BJ (cell line): ENCODE results near the gene KIAA1671. TPM values are rescaled to one million over a fixed set of nuclear protein-coding genes. Genes with fewer than 3 reads are reported as not detected.

ENCODE experiments used
- CTCF ChIA-PET: fragments of 350-600 bp; formaldehyde crosslinking; extraction: SDS; loops from one replicate; lab custom pipeline; 2021; ENCODE audit warnings: antibody characterized with exemption, inconsistent platforms; lab: Yijun Ruan, JAX
- POLR2A ChIA-PET: fragments of 300-600 bp; sonication (Branson Sonifier 250); formaldehyde crosslinking; extraction: SDS; loops from one replicate; lab custom pipeline; 2021; ENCODE audit warnings: antibody characterized with exemption; lab: Charles Lee
- DNase-seq: peaks from one replicate; pipeline ENCODE4 v3.0.0-alpha.2; 2011; ENCODE audit warnings: low read depth
- H3K27me3 ChIP-seq: 2 replicates; pipeline ENCODE4 v1.6.0; 2011; ENCODE audit warnings: low read length; ENCODE audit not compliant: control insufficient read depth, insufficient read depth
- H3K36me3 ChIP-seq: 2 replicates; pipeline ENCODE4 v1.5.1; 2011; ENCODE audit warnings: low read length; ENCODE audit not compliant: control insufficient read depth, insufficient read depth
- H3K4me3 ChIP-seq: 2 replicates; pipeline ENCODE4 v1.5.1; 2011; ENCODE audit warnings: low read depth, mild to moderate bottlenecking, control low read depth, low read length
- polyA plus RNA-seq: library from polyadenylated mRNA; depleted of rRNA; stranded (reverse); fragments of >200 nt; gene quantifications from 2 replicates; pipeline ENCODE4 v1.2.3, GENCODE V29; 2011
- TF ChIP-seq, protein P1 (sequence below): IDR thresholded peaks from 2 replicates; pipeline ENCODE4 v1.5.1; 2011; ENCODE audit warnings: low read depth, mild to moderate bottlenecking, control low read depth, inconsistent platforms, low read length, moderate library complexity; ENCODE audit not compliant: insufficient read depth

KIAA1671 gene
- polyA plus RNA-seq, 1 experiment, result 0.11 TPM

DNA sequence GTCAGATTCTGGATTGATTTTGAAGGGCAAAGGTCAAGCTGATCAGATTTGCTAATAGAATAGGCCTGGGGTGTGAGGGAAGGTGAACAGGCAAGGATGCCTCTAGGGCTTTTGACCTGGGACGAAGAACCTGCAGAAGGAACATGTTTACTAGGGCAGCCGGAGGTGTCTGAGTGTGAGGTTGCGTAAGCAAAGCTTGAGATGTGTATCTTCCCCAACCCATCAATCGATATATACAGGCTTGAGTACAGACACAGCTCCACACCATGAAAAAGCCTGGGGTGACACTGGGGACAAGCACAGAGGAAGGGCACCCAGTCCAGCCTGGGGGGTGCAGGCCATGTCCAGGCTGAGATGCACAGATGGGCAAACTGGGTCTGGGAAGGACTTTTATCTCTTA, 7.1 kb upstream of the KIAA1671 start:
- no peaks in the 10 kb centered on the region for H3K36me3 ChIP-seq
- no peak overlapping the region for H3K4me3 ChIP-seq
- CTCF ChIA-PET, result no interaction called here
- TF ChIP-seq, protein P1, sequence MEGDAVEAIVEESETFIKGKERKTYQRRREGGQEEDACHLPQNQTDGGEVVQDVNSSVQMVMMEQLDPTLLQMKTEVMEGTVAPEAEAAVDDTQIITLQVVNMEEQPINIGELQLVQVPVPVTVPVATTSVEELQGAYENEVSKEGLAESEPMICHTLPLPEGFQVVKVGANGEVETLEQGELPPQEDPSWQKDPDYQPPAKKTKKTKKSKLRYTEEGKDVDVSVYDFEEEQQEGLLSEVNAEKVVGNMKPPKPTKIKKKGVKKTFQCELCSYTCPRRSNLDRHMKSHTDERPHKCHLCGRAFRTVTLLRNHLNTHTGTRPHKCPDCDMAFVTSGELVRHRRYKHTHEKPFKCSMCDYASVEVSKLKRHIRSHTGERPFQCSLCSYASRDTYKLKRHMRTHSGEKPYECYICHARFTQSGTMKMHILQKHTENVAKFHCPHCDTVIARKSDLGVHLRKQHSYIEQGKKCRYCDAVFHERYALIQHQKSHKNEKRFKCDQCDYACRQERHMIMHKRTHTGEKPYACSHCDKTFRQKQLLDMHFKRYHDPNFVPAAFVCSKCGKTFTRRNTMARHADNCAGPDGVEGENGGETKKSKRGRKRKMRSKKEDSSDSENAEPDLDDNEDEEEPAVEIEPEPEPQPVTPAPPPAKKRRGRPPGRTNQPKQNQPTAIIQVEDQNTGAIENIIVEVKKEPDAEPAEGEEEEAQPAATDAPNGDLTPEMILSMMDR, result no peak
- POLR2A ChIA-PET, result no interaction called here
- H3K27me3 ChIP-seq, result no peaks in the 10 kb centered on the region
- no peak for DNase-seq

DNA sequence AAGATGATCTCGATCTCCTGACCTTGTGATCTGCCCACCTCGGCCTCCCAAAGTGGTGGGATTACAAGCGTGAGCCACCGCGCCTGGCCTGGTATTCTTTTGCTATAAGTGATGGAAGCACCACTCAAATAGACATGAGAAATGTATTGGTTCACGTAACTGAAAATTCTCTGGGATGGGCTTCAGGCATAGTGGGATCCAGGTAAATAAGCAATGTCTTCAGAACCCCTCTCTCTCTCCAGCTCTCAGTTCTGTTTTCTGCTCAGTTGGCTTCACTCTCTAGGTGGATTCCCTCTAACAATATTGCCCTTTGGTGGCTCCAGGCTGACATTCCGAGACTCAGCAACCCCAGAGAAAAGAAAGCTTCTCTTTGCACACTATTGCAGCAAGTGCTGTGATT, 5.1 kb upstream of the KIAA1671 start:
- Histone ChIP-seq H3K36me3 (no peaks in the 10 kb centered on the region), H3K27me3 (no peaks in the 10 kb centered on the region; the same call in 1 of the 2 replicates), H3K4me3 (no peak overlapping the region)
- no peak for DNase-seq
- TF ChIP-seq, protein P1, result no peak
- CTCF ChIA-PET, result interaction anchor here (3.9 kb wide), 1 partner anchor 9 kb away, joined by 14 read pairs; no protein-coding TSS in a partner anchor
- POLR2A ChIA-PET, result no interaction called here

DNA sequence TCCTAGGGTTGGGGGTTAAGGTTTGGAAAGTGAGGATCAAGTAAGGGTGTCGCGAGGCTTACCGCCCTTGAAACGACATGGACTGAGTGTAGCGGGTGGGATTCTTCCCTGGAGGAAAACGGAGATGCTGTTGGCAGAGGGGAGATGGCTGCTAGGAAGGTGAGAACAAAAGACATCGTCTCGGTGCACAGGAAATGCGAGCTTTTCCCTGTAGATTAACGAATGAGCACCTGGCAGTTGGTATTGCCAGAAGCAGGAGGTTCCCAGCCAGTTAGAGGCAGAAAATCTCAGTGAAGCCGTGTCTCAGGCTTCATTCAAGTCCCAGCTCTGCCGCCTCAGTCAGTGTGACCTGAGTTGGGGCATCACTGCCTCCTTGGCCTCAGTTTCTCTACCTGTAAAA, 4.6 kb upstream of the KIAA1671 start:
- CTCF ChIA-PET, result interaction anchor here (3.9 kb wide), 1 partner anchor 9 kb away, joined by 14 read pairs; no protein-coding TSS in a partner anchor

DNA sequence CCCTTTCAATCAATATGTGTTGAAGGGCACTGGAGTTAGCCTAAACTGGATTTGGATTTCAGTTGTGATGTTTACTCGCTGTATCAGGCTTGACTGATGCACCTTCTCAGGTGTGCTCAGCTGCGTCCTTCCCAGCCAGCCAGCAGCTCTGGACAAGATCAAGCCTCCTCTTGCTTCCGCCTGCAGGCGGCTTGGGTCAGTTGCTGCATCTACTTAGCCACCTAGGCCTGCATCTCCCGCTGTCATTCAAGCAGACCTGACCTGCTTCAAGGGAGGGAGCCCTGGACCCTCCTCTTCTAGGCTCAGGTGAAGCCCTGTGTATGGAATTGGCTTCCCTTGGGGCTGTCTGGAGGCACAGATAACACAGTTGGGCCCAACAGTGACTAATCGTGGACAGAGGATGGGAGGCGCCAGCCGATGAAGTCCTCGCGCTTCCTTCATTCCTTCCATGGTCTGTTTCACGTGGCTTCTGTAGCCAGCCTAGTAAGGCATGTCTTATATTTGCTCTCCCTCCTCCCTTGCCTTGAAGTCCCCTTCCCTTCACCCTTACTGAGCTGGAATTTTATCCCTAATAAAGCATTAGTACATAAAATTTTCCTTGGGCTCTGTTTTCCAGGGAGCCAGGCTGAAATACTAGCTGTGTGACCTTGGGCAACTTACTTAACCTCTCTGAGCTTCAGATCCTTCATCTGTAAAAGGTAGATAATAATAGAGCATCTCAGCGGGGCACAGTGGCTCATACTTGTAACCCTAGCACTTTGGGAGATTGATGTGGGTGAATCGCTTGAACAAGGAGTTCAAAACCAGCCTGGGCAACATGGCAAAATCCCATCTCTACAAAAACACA, 3.9 kb upstream of the KIAA1671 start:
- CTCF ChIA-PET, result interaction anchor here (3.9 kb wide), 1 partner anchor 10 kb away, joined by 14 read pairs; no protein-coding TSS in a partner anchor
- POLR2A ChIA-PET, result no interaction called here
- TF ChIP-seq, protein P1, result no peak
- peaks cover 4% of the 10 kb centered on the region for H3K27me3 ChIP-seq
- DNase-seq, result no peak
- no peak overlapping the region for H3K4me3 ChIP-seq
- no peaks in the 10 kb centered on the region for H3K36me3 ChIP-seq

More for the DNA sequence above, 4.6 kb upstream of the KIAA1671 start:
- Histone ChIP-seq H3K27me3 (no peaks in the 10 kb centered on the region; the same call in 1 of the 2 replicates), H3K4me3 (no peak overlapping the region), H3K36me3 (no peaks in the 10 kb centered on the region)
- TF ChIP-seq, protein P1, result no peak
- POLR2A ChIA-PET, result no interaction called here
- DNase-seq, result no peak

DNA sequence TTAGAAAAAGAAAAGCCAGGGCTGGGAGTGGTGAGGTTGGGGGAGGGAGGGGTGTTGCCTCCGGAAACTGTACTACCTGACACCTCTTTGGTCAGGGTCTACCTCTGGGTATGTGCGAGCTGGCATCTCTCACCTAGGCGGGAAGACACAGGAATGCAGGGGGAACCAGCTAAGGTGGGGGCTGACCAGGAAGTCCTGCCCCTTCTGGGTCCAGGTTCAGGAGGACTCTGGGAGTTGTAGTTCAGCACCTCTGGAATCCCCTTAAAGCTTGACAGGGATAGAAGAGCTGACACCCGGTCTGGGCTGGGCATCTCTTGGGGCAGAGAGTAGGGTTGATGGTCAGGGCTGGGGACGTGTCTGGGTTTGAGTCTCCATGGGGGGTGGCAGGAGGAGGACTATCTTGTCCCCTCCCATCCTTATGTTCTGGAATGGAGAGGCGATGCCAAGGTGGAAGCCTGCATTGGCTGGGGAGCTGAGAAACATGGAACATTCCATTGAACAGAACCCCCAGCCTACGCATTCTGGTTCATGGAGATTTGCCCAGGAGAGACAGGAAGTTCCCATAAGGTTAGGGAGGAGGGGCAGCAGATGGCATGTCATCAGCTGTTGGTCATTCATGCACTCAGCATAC, 2.1 kb upstream of the KIAA1671 start:
- POLR2A ChIA-PET, result no interaction called here
- Histone ChIP-seq H3K27me3 (peaks cover 11% of the 10 kb centered on the region), H3K36me3 (no peaks in the 10 kb centered on the region), H3K4me3 (no peak overlapping the region)
- DNase-seq, result no peak
- CTCF ChIA-PET, result interaction anchor here (1.0 to 4.3 kb wide), 4 partner anchors 12 to 99 kb away, joined by 3 to 33 read pairs (median 9); no protein-coding TSS in a partner anchor
- TF ChIP-seq, protein P1, result no peak
